ENCODE measurements around the gene OR1J4. TPM values are rescaled to one million over a fixed set of nuclear protein-coding genes. Genes with fewer than 3 reads are reported as not detected.

OR1J4 gene
- total RNA-seq (not detected), polyA plus RNA-seq (not detected)
- long read RNA-seq, donor 1 = 0 reads
- long read RNA-seq, donor 2 = 0 reads

GRCh38 chr9:122518841-122519240 lies at the start of gene OR1J4:
Gene OR1J4 (plus strand): TSS chr9:122519141. CDS start chr9:122519141, 0 bp downstream.
- Histone ChIP-seq H3K27me3 (ENCODE audit: insufficient read depth in 3 of 3, low read length in 2 of 3) (peaks cover 2 to 27% (median 2%) of the 10 kb centered on the region in 3 donors), H3K36me3 (ENCODE audit: insufficient read depth in 1 of 2, low read depth in 1 of 2) (no peaks in the 10 kb centered on the region), H3K4me1 (no peaks in the 10 kb centered on the region), H3K4me3 (no peak within 1 kb of the TSS), H3K9me3 (no peaks in the 10 kb centered on the region), H3K27ac (no peak within 1 kb of the TSS)
- intact Hi-C loops (cut with DNase I) = no loop called here
- ATAC-seq (no peak), DNase-seq (no peak)
- 69 to 78% (median 73%) methylated on average over 4 of the region's 4 CpGs for WGBS, 3 donors
- TF ChIP-seq CTCF (IDR thresholded peaks at IDR 0.05) = no peak

GRCh38 chr9:122474561-122474960 lies 44.4 kb upstream of the OR1J4 start:
- WGBS, 3 donors = 46 to 53% (median 51%) methylated on average over 3 of the region's 3 CpGs
- Histone ChIP-seq H3K4me1 (no peaks in the 10 kb centered on the region), H3K4me3 (no peak overlapping the region), H3K27ac (no peak overlapping the region), H3K36me3 (ENCODE audit: insufficient read depth in 1 of 2, low read depth in 1 of 2) (no peaks in the 10 kb centered on the region), H3K27me3 (ENCODE audit: insufficient read depth in 3 of 3, low read length in 2 of 3) (peaks cover 0 to 14% (median 0%) of the 10 kb centered on the region in 3 donors), H3K9me3 (no peaks in the 10 kb centered on the region)
- no peak for DNase-seq
- no peak for ATAC-seq
- intact Hi-C loops (cut with DNase I) = no loop called here
- no peak for TF ChIP-seq CTCF (IDR thresholded peaks at IDR 0.05)

- Histone ChIP-seq H3K9me3 (no peaks in the 10 kb centered on the region), H3K27ac (no peak overlapping the region), H3K27me3 (ENCODE audit: insufficient read depth in 3 of 3, low read length in 2 of 3) (peaks cover 0 to 14% (median 0%) of the 10 kb centered on the region in 3 donors), H3K4me1 (no peaks in the 10 kb centered on the region), H3K4me3 (no peak overlapping the region), H3K36me3 (ENCODE audit: insufficient read depth in 1 of 2, low read depth in 1 of 2) (no peaks in the 10 kb centered on the region)
- no peak for DNase-seq
- TF ChIP-seq CTCF (IDR thresholded peaks at IDR 0.05) = no peak
- 52 to 59% (median 57%) methylated on average over 2 of the region's 2 CpGs for WGBS, 3 donors
- no peak for ATAC-seq
- intact Hi-C loops (cut with DNase I) = no loop called here
These were observed 43.2 kb upstream of the OR1J4 start for GRCh38 chr9:122475717-122476116.

GRCh38 chr9:122477346-122477745 lies 41.6 kb upstream of the OR1J4 start:
- H3K4me1 ChIP-seq = no peaks in the 10 kb centered on the region
- H3K36me3 ChIP-seq (ENCODE audit: insufficient read depth in 1 of 2, low read depth in 1 of 2) = no peaks in the 10 kb centered on the region
- whole genome bisulfite sequencing, 3 donors = 78 to 86% (median 82%) methylated on average over 3 of the region's 3 CpGs
- H3K4me3 ChIP-seq = no peak overlapping the region
- H3K27ac ChIP-seq = no peak overlapping the region
- no peak for ATAC-seq
- intact Hi-C loops (cut with DNase I) = no loop called here
- TF ChIP-seq CTCF (IDR thresholded peaks at IDR 0.05) = no peak
- no peaks in the 10 kb centered on the region for H3K9me3 ChIP-seq
- H3K27me3 ChIP-seq (ENCODE audit: insufficient read depth in 3 of 3, low read length in 2 of 3) = peaks cover 0 to 18% (median 0%) of the 10 kb centered on the region in 3 donors
- no peak for DNase-seq

- ATAC-seq = no peak
These were observed 41.1 kb upstream of the OR1J4 start, which contains the start of gene OR1J1 for GRCh38 chr9:122477826-122478225. Gene OR1J1 (minus strand): TSS chr9:122477926. CDS start chr9:122477926, 0 bp downstream.

More at GRCh38 chr9:122477826-122478225, 41.1 kb upstream of the OR1J4 start, which contains the start of gene OR1J1:
- no peak for DNase-seq
- no peak within 1 kb of the TSS for H3K27ac ChIP-seq
- H3K4me1 ChIP-seq = no peaks in the 10 kb centered on the region
- WGBS, 3 donors = 81 to 85% (median 83%) methylated on average over 6 of the region's 6 CpGs
- no peak for TF ChIP-seq CTCF (IDR thresholded peaks at IDR 0.05)
- H3K27me3 ChIP-seq (ENCODE audit: insufficient read depth in 3 of 3, low read length in 2 of 3) = peaks cover 0 to 18% (median 0%) of the 10 kb centered on the region in 3 donors
- intact Hi-C loops (cut with DNase I) = no loop called here
- no peaks in the 10 kb centered on the region for H3K36me3 ChIP-seq (ENCODE audit: insufficient read depth in 1 of 2, low read depth in 1 of 2)
- H3K9me3 ChIP-seq = no peaks in the 10 kb centered on the region
- no peak within 1 kb of the TSS for H3K4me3 ChIP-seq

Measured in psoas muscle (tissue), 8 donors.